ENCODE data around the gene TBC1D2B.
"Not testable (repeated sequence)": the region's sequence is repeated elsewhere in the genome, so short reads cannot be mapped to it uniquely, and the experiment has no call there.

DNA sequence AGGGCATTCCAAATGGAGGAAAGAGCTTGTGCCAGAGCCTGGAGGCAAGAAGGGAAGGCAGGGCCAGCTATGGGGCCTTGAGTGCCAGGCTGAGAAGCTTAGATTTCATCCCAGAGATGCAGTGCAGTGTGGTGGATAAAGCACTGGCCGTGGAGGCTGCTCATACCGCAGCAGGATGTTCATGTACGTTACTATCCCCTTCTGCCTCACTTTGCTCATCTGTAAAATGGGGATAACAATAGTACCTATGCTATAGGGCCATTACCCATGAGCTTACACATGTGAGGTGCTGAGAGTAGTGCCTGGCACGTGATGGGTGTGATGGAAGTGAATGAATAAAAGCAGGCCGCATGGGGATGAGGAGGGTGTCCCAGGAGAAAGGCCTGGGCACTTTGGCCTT lies 96.8 kb downstream of the TBC1D2B start:
- TF ChIP-seq, protein P1, sequence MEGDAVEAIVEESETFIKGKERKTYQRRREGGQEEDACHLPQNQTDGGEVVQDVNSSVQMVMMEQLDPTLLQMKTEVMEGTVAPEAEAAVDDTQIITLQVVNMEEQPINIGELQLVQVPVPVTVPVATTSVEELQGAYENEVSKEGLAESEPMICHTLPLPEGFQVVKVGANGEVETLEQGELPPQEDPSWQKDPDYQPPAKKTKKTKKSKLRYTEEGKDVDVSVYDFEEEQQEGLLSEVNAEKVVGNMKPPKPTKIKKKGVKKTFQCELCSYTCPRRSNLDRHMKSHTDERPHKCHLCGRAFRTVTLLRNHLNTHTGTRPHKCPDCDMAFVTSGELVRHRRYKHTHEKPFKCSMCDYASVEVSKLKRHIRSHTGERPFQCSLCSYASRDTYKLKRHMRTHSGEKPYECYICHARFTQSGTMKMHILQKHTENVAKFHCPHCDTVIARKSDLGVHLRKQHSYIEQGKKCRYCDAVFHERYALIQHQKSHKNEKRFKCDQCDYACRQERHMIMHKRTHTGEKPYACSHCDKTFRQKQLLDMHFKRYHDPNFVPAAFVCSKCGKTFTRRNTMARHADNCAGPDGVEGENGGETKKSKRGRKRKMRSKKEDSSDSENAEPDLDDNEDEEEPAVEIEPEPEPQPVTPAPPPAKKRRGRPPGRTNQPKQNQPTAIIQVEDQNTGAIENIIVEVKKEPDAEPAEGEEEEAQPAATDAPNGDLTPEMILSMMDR (IDR thresholded peaks at IDR 0.05), result not testable (repeated sequence)
- not testable (repeated sequence) for TF ChIP-seq POLR2A (IDR thresholded peaks at IDR 0.05)

Data from body of pancreas (tissue), 4 donors.